PC-3 (cell line): ENCODE measurements around the gene JCAD.

Experiments used
- CTCF ChIP-seq: fragments of 300-600 bp; sonication (generic); conservative IDR thresholded peaks from 2 replicates; pipeline ENCODE4 v1.5.1; 2017; ENCODE audit warnings: antibody characterized with exemption, low read depth, mild to moderate bottlenecking, low read length
- EZH2 ChIP-seq: fragments of 300-600 bp; sonication (generic); IDR thresholded peaks from one replicate; pipeline ENCODE4 v1.6.1; 2017; ENCODE audit warnings: antibody characterized with exemption, mild to moderate bottlenecking, low read length; ENCODE audit not compliant: unreplicated experiment

- TF ChIP-seq EZH2 (no peak), CTCF (no peak)
These were observed 17.9 kb downstream of the JCAD start for GRCh38 chr10:30041196-30042105.
